ENCODE measurements around the gene SERPINB4.
"Not testable (repeated sequence)": the region's sequence is repeated elsewhere in the genome, so short reads cannot be mapped to it uniquely, and the experiment has no call there.

Gene SERPINB4

GRCh38 chr18:63650271-63650670, 6.2 kb upstream of the SERPINB4 start:
- not testable (repeated sequence) for H3K4me1 Mint-ChIP-seq (ENCODE audit: low read depth); H3K27me3 Mint-ChIP-seq (ENCODE audit: low read depth); H3K36me3 Mint-ChIP-seq (ENCODE audit: low read depth); H3K27ac Mint-ChIP-seq; H3K9me3 Mint-ChIP-seq; DNase-seq (ENCODE audit: low spot score); H3K4me3 Mint-ChIP-seq

- H3K4me1 Mint-ChIP-seq (ENCODE audit: low read depth) = no peaks in the 10 kb centered on the region
- H3K4me3 Mint-ChIP-seq = no peak overlapping the region
- no peaks in the 10 kb centered on the region for H3K36me3 Mint-ChIP-seq (ENCODE audit: low read depth)
- H3K27me3 Mint-ChIP-seq (ENCODE audit: low read depth) = peaks cover 2% of the 10 kb centered on the region
- no peaks in the 10 kb centered on the region for H3K9me3 Mint-ChIP-seq
- DNase-seq (ENCODE audit: low spot score) = no peak
- no peak overlapping the region for H3K27ac Mint-ChIP-seq
Observed at GRCh38 chr18:63648241-63648640, 4.2 kb upstream of the SERPINB4 start.

GRCh38 chr18:63646936-63647335, 2.9 kb upstream of the SERPINB4 start:
- DNase-seq (ENCODE audit: low spot score) = no peak
- Mint-ChIP-seq H3K4me1 (ENCODE audit: low read depth) (no peaks in the 10 kb centered on the region), H3K36me3 (ENCODE audit: low read depth) (no peaks in the 10 kb centered on the region), H3K27me3 (ENCODE audit: low read depth) (no peaks in the 10 kb centered on the region), H3K4me3 (no peak overlapping the region), H3K9me3 (no peaks in the 10 kb centered on the region), H3K27ac (no peak overlapping the region)

- not testable (repeated sequence) for H3K9me3 Mint-ChIP-seq; H3K27me3 Mint-ChIP-seq (ENCODE audit: low read depth); H3K4me1 Mint-ChIP-seq (ENCODE audit: low read depth); H3K4me3 Mint-ChIP-seq; DNase-seq (ENCODE audit: low spot score); H3K36me3 Mint-ChIP-seq (ENCODE audit: low read depth); H3K27ac Mint-ChIP-seq
Observed at GRCh38 chr18:63644694-63645093, 638 bp upstream of the SERPINB4 start.

GRCh38 chr18:63642668-63643356, 1.2 kb downstream of the SERPINB4 start:
- H3K4me1 Mint-ChIP-seq (ENCODE audit: low read depth); H3K27ac Mint-ChIP-seq; H3K4me3 Mint-ChIP-seq; H3K9me3 Mint-ChIP-seq; H3K27me3 Mint-ChIP-seq (ENCODE audit: low read depth); H3K36me3 Mint-ChIP-seq (ENCODE audit: low read depth); DNase-seq (ENCODE audit: low spot score): not testable (repeated sequence)

- H3K36me3 Mint-ChIP-seq (ENCODE audit: low read depth); H3K4me3 Mint-ChIP-seq; DNase-seq (ENCODE audit: low spot score); H3K9me3 Mint-ChIP-seq; H3K4me1 Mint-ChIP-seq (ENCODE audit: low read depth); H3K27ac Mint-ChIP-seq; H3K27me3 Mint-ChIP-seq (ENCODE audit: low read depth): not testable (repeated sequence)
Observed at GRCh38 chr18:63641157-63641680, 2.8 kb downstream of the SERPINB4 start.

- Mint-ChIP-seq H3K36me3 (ENCODE audit: low read depth) (no peaks in the 10 kb centered on the region), H3K4me1 (ENCODE audit: low read depth) (no peaks in the 10 kb centered on the region), H3K4me3 (no peak overlapping the region), H3K9me3 (no peaks in the 10 kb centered on the region), H3K27ac (no peak overlapping the region), H3K27me3 (ENCODE audit: low read depth) (no peaks in the 10 kb centered on the region)
- no peak for DNase-seq (ENCODE audit: low spot score)
Observed at GRCh38 chr18:63637703-63638102, 6.4 kb downstream of the SERPINB4 start.

GRCh38 chr18:63627819-63628218, 16.2 kb downstream of the SERPINB4 start:
- H3K36me3 Mint-ChIP-seq (ENCODE audit: low read depth) = no peaks in the 10 kb centered on the region
- no peaks in the 10 kb centered on the region for H3K27me3 Mint-ChIP-seq (ENCODE audit: low read depth)
- peaks cover 43% of the 10 kb centered on the region for H3K9me3 Mint-ChIP-seq

GRCh38 chr18:63626431-63626830, 17.6 kb downstream of the SERPINB4 start:
- Mint-ChIP-seq H3K9me3 (peaks cover 43% of the 10 kb centered on the region), H3K27ac (no peak overlapping the region), H3K27me3 (ENCODE audit: low read depth) (no peaks in the 10 kb centered on the region), H3K36me3 (ENCODE audit: low read depth) (no peaks in the 10 kb centered on the region), H3K4me1 (ENCODE audit: low read depth) (no peaks in the 10 kb centered on the region), H3K4me3 (no peak overlapping the region)
- no peak for DNase-seq (ENCODE audit: low spot score)

More at GRCh38 chr18:63627819-63628218, 16.2 kb downstream of the SERPINB4 start:
- no peak for DNase-seq (ENCODE audit: low spot score)
- H3K4me3 Mint-ChIP-seq = no peak overlapping the region
- H3K4me1 Mint-ChIP-seq (ENCODE audit: low read depth) = no peaks in the 10 kb centered on the region
- no peak overlapping the region for H3K27ac Mint-ChIP-seq

GRCh38 chr18:63624863-63625262, 19.2 kb downstream of the SERPINB4 start:
- no peak for DNase-seq (ENCODE audit: low spot score)
- H3K4me3 Mint-ChIP-seq = no peak overlapping the region
- H3K27ac Mint-ChIP-seq = no peak overlapping the region
- no peaks in the 10 kb centered on the region for H3K4me1 Mint-ChIP-seq (ENCODE audit: low read depth)
- H3K36me3 Mint-ChIP-seq (ENCODE audit: low read depth) = no peaks in the 10 kb centered on the region
- H3K27me3 Mint-ChIP-seq (ENCODE audit: low read depth) = no peaks in the 10 kb centered on the region
- peaks cover 43% of the 10 kb centered on the region for H3K9me3 Mint-ChIP-seq

GRCh38 chr18:63619661-63620060, 24.4 kb downstream of the SERPINB4 start:
- H3K27me3 Mint-ChIP-seq (ENCODE audit: low read depth) = no peaks in the 10 kb centered on the region
- no peak overlapping the region for H3K4me3 Mint-ChIP-seq
- no peak for DNase-seq (ENCODE audit: low spot score)
- H3K27ac Mint-ChIP-seq = no peak overlapping the region
- H3K9me3 Mint-ChIP-seq = peaks cover 17% of the 10 kb centered on the region
- H3K4me1 Mint-ChIP-seq (ENCODE audit: low read depth) = no peaks in the 10 kb centered on the region
- H3K36me3 Mint-ChIP-seq (ENCODE audit: low read depth) = no peaks in the 10 kb centered on the region

- no peak for DNase-seq (ENCODE audit: low spot score)
- Mint-ChIP-seq H3K9me3 (peaks cover under 1% of the 10 kb centered on the region), H3K36me3 (ENCODE audit: low read depth) (no peaks in the 10 kb centered on the region), H3K27me3 (ENCODE audit: low read depth) (no peaks in the 10 kb centered on the region), H3K4me3 (no peak overlapping the region), H3K4me1 (ENCODE audit: low read depth) (no peaks in the 10 kb centered on the region), H3K27ac (no peak overlapping the region)
Observed at GRCh38 chr18:63617915-63618234, 26.2 kb downstream of the SERPINB4 start.

GRCh38 chr18:63617049-63617914, 26.8 kb downstream of the SERPINB4 start:
- H3K27ac Mint-ChIP-seq = no peak overlapping the region
- no peaks in the 10 kb centered on the region for H3K4me1 Mint-ChIP-seq (ENCODE audit: low read depth)
- H3K4me3 Mint-ChIP-seq = no peak overlapping the region
- H3K9me3 Mint-ChIP-seq = no peaks in the 10 kb centered on the region
- no peaks in the 10 kb centered on the region for H3K27me3 Mint-ChIP-seq (ENCODE audit: low read depth)
- H3K36me3 Mint-ChIP-seq (ENCODE audit: low read depth) = no peaks in the 10 kb centered on the region
- no peak for DNase-seq (ENCODE audit: low spot score)

- H3K4me1 Mint-ChIP-seq (ENCODE audit: low read depth) = no peaks in the 10 kb centered on the region
- H3K27ac Mint-ChIP-seq = no peak overlapping the region
- H3K27me3 Mint-ChIP-seq (ENCODE audit: low read depth) = peaks cover 2% of the 10 kb centered on the region
- no peaks in the 10 kb centered on the region for H3K36me3 Mint-ChIP-seq (ENCODE audit: low read depth)
- DNase-seq (ENCODE audit: low spot score) = no peak
- no peak overlapping the region for H3K4me3 Mint-ChIP-seq
- H3K9me3 Mint-ChIP-seq = no peaks in the 10 kb centered on the region
Observed at GRCh38 chr18:63613420-63613819, 30.6 kb downstream of the SERPINB4 start.

All from T-helper 2 cell treated with Interferon-gamma antibody and Interleukin-4, amounts not matched to agents 5 μg/mL and 100 μg/mL, for 36 hours (primary cell).